ENCODE results near the gene VEGFB.
A peak's percentile ranks its signal among the peaks of the same experiment; 100 is the strongest.

VEGFB gene

GRCh38 chr11:64284962-64285884, 50.8 kb downstream of the VEGFB start, which contains the start of gene GPR137:
Gene GPR137 (plus strand): TSS chr11:64285848. CDS start chr11:64286525, 677 bp downstream.
- peak; percentile 96 for DNase-seq

- no peak for DNase-seq
Measured at GRCh38 chr11:64285885-64286800, 51.8 kb downstream of the VEGFB start.

GRCh38 chr11:64286801-64287159, 52.4 kb downstream of the VEGFB start:
- DNase-seq, result no peak

- no peak for DNase-seq
Measured at GRCh38 chr11:64287676-64288352, 53.4 kb downstream of the VEGFB start.

- DNase-seq, result no peak
Measured at GRCh38 chr11:64288353-64288750, 54.0 kb downstream of the VEGFB start.
